Measurements from ENCODE around the gene ARID3A. TPM values are rescaled to one million over a fixed set of nuclear protein-coding genes. Genes with fewer than 3 reads are reported as not detected.

The ARID3A gene
- total and polyA plus RNA-seq, 2 of the 8 experiments (the other 6 are each of a cell fraction or from before 2014, with no cell fraction given): 40.5 to 77.4 TPM

- no peak for TF ChIP-seq MAX (IDR thresholded peaks at IDR 0.05)
- no peak for TF ChIP-seq CTBP2 (IDR thresholded peaks at IDR 0.05; ENCODE audit: borderline replicate concordance, insufficient read depth, insufficient read length, low read length)
- TF ChIP-seq USF2 (IDR thresholded peaks at IDR 0.05; ENCODE audit: low read length): no peak
- no peak for TF ChIP-seq CEBPB (IDR thresholded peaks at IDR 0.05; ENCODE audit: low read depth, low read length)
These were observed 34.2 kb downstream of the ARID3A start (continued) for GRCh38 chr19:960020-960419.
